Measurements from ENCODE around the gene SEC61A1. TPM values are rescaled to one million over a fixed set of nuclear protein-coding genes. Genes with fewer than 3 reads are reported as not detected.

Gene SEC61A1
- total RNA-seq, 1 experiment from 2014 or later, result 182 TPM

DNA sequence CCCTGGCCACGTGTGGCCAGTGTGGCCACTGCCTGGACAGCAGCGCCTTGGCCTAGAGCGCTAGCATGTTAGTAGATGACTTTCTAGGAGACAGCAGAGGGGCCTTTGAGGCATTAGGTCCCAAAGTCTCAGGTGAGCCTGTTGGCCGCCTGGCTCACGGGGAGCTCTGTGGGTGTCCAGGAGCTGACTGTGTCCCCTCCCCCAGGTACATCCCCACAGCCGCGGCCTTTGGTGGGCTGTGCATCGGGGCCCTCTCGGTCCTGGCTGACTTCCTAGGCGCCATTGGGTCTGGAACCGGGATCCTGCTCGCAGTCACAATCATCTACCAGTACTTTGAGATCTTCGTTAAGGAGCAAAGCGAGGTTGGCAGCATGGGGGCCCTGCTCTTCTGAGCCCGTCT lies 17.0 kb downstream of the SEC61A1 start:
- TF ChIP-seq EZH2phosphoT487 (IDR thresholded peaks at IDR 0.05; ENCODE audit: borderline replicate concordance, low read length), result no peak
- TF ChIP-seq EZH2 (IDR thresholded peaks at IDR 0.05; ENCODE audit: low read length, unreplicated experiment), result no peak
- no peak for TF ChIP-seq CTCF (conservative IDR thresholded peaks at IDR 0.05; ENCODE audit: low read depth, low read length)
- Histone ChIP-seq H3K79me2 (ENCODE audit: low read length) (no peaks in the 10 kb centered on the region), H3K4me3 (ENCODE audit: low read length) (no peak overlapping the region), H3K27ac (ENCODE audit: low read length) (no peak overlapping the region), H3K9ac (ENCODE audit: low read length) (no peak overlapping the region), H3K4me1 (ENCODE audit: insufficient read depth, low read length) (peaks cover 12% of the 10 kb centered on the region), H3K9me3 (ENCODE audit: low read length) (no peaks in the 10 kb centered on the region), H3F3A (ENCODE audit: low read length, unreplicated experiment) (peaks cover 7% of the 10 kb centered on the region), H3K9me2 (replicated peaks; ENCODE audit: low read length) (no peaks in the 10 kb centered on the region), H3K36me3 (ENCODE audit: low read depth, low read length) (peaks cover 65% of the 10 kb centered on the region), H3K4me2 (ENCODE audit: low read length) (no peak overlapping the region), H4K20me1 (ENCODE audit: low read length) (peaks cover 18% of the 10 kb centered on the region; the same call in 1 of the 2 replicates), H3K27me3 (ENCODE audit: low read length) (no peaks in the 10 kb centered on the region), H2AFZ (ENCODE audit: low read length) (no peak overlapping the region)
- ChIA-PET CTCF (no interaction called here), POLR2A (ENCODE audit: unreplicated experiment) (no interaction called here)
- intact Hi-C loops (cut with micrococcal nuclease), result no loop called here
- no TSS peak for BruUV-seq (replicated peaks)
- ATAC-seq (no peak), DNase-seq (no peak)

- no peaks in the 10 kb centered on the region for H3K27me3 ChIP-seq (ENCODE audit: low read length)
- H3K79me2 ChIP-seq (ENCODE audit: low read length), result no peaks in the 10 kb centered on the region
- H3K9me2 ChIP-seq (replicated peaks; ENCODE audit: low read length), result no peaks in the 10 kb centered on the region
- no peak overlapping the region for H2AFZ ChIP-seq (ENCODE audit: low read length)
- BruUV-seq (replicated peaks), result no TSS peak
- DNase-seq (no peak), ATAC-seq (no peak)
- H3K4me1 ChIP-seq (ENCODE audit: insufficient read depth, low read length), result peaks cover 14% of the 10 kb centered on the region
- POLR2A ChIA-PET (ENCODE audit: unreplicated experiment), result no interaction called here
- TF ChIP-seq EZH2 (IDR thresholded peaks at IDR 0.05; ENCODE audit: low read length, unreplicated experiment), result no peak
- no peak for TF ChIP-seq CTCF (conservative IDR thresholded peaks at IDR 0.05; ENCODE audit: low read depth, low read length)
- TF ChIP-seq EZH2phosphoT487 (IDR thresholded peaks at IDR 0.05; ENCODE audit: borderline replicate concordance, low read length), result no peak
- no peak overlapping the region for H3K9ac ChIP-seq (ENCODE audit: low read length)
- no peaks in the 10 kb centered on the region for H3K9me3 ChIP-seq (ENCODE audit: low read length)
- H3K27ac ChIP-seq (ENCODE audit: low read length), result no peak overlapping the region
- no peak overlapping the region for H3K4me3 ChIP-seq (ENCODE audit: low read length)
- CTCF ChIA-PET, result no interaction called here
- peaks cover 50% of the 10 kb centered on the region for H3K36me3 ChIP-seq (ENCODE audit: low read depth, low read length)
- peaks cover 8% of the 10 kb centered on the region for H3F3A ChIP-seq (ENCODE audit: low read length, unreplicated experiment)
- H4K20me1 ChIP-seq (ENCODE audit: low read length), result peaks cover 18% of the 10 kb centered on the region; the same call in 1 of the 2 replicates
- intact Hi-C loops (cut with micrococcal nuclease), result loop anchor here (10.0 kb wide), 1 partner anchor 64 kb away; no protein-coding TSS in a partner anchor
- no peak overlapping the region for H3K4me2 ChIP-seq (ENCODE audit: low read length)
Observed at GRCh38 chr3:128070898-128071591, 18.8 kb downstream of the SEC61A1 start.

DNA sequence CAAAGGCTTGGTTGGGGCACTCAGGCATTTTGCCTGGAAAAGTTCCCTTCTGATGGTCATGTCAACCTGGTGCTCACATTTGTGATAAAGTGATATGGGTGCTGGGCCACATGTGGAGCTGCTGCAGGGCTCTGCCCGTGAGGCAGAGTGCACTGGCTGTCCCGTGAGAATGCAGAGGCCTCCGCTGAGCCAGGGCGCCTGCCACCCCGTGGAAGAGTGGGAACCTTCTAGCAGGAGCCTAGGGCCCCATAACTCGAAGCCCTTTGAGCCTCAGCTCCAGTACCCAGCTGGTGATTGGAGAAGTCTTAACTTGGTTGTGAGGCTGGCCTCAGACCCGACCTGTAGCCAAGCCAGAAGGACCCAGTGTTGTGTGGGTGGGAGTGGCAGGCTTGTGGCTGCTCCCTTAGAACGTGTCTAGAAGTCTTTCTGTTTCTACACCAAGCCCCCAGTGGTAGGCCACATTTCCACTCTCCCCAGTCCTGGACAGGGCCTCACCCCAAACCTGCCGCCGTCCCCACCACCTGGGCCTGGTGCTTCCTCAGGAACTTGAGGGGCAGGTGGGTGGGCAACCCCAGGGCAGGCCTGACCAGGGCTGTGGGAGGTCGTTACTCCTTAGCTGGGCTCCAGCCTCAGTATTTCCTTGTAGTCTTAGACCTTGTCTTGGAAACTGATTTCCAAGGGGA lies 19.7 kb downstream of the SEC61A1 start:
- no peak for TF ChIP-seq CTCF (conservative IDR thresholded peaks at IDR 0.05; ENCODE audit: low read depth, low read length)
- no peak for TF ChIP-seq EZH2phosphoT487 (IDR thresholded peaks at IDR 0.05; ENCODE audit: borderline replicate concordance, low read length)
- no peak for TF ChIP-seq EZH2 (IDR thresholded peaks at IDR 0.05; ENCODE audit: low read length, unreplicated experiment)
- POLR2A ChIA-PET (ENCODE audit: unreplicated experiment), result no interaction called here
- no peaks in the 10 kb centered on the region for H3K27me3 ChIP-seq (ENCODE audit: low read length)
- H2AFZ ChIP-seq (ENCODE audit: low read length), result no peak overlapping the region
- BruUV-seq (replicated peaks), result no TSS peak
- 0 out of 2 replicates have a peak, but pooled peaks have one; percentile 2 for ATAC-seq
- DNase-seq, result no peak
- H3K79me2 ChIP-seq (ENCODE audit: low read length), result no peaks in the 10 kb centered on the region
- no peak overlapping the region for H3K9ac ChIP-seq (ENCODE audit: low read length)
- H3K4me1 ChIP-seq (ENCODE audit: insufficient read depth, low read length), result peaks cover 14% of the 10 kb centered on the region
- no peaks in the 10 kb centered on the region for H3K9me3 ChIP-seq (ENCODE audit: low read length)
- peaks cover 42% of the 10 kb centered on the region for H3K36me3 ChIP-seq (ENCODE audit: low read depth, low read length)
- H3F3A ChIP-seq (ENCODE audit: low read length, unreplicated experiment), result peaks cover 8% of the 10 kb centered on the region
- H3K4me3 ChIP-seq (ENCODE audit: low read length), result no peak overlapping the region
- H3K4me2 ChIP-seq (ENCODE audit: low read length), result no peak overlapping the region
- intact Hi-C loops (cut with micrococcal nuclease), result loop anchor here (10.0 kb wide), 1 partner anchor 63 kb away; no protein-coding TSS in a partner anchor
- H4K20me1 ChIP-seq (ENCODE audit: low read length), result peaks cover 18% of the 10 kb centered on the region; the same call in 1 of the 2 replicates
- CTCF ChIA-PET, result no interaction called here
- no peak overlapping the region for H3K27ac ChIP-seq (ENCODE audit: low read length)
- no peaks in the 10 kb centered on the region for H3K9me2 ChIP-seq (replicated peaks; ENCODE audit: low read length)
